ENCODE data around the gene SESTD1.
"Not testable (repeated sequence)": the region's sequence is repeated elsewhere in the genome, so short reads cannot be mapped to it uniquely, and the experiment has no call there.

Gene SESTD1

GRCh38 chr2:179237209-179237946, 27.3 kb downstream of the SESTD1 start:
- DNase-seq (ENCODE audit: low read depth), result no peak

- DNase-seq (ENCODE audit: low read depth), result no peak
Measured at GRCh38 chr2:179235463-179236108, 29.0 kb downstream of the SESTD1 start.

- no peak for DNase-seq (ENCODE audit: low read depth)
Measured at GRCh38 chr2:179234658-179235240, 29.9 kb downstream of the SESTD1 start.

GRCh38 chr2:179233626-179234430, 30.8 kb downstream of the SESTD1 start:
- no peak for DNase-seq (ENCODE audit: low read depth)

- DNase-seq (ENCODE audit: low read depth), result no peak
Measured at GRCh38 chr2:179233083-179233490, 31.5 kb downstream of the SESTD1 start.

GRCh38 chr2:179226961-179227259, 37.7 kb downstream of the SESTD1 start:
- no peak for DNase-seq (ENCODE audit: low read depth)

GRCh38 chr2:179226203-179226960, 38.2 kb downstream of the SESTD1 start:
- no peak for DNase-seq (ENCODE audit: low read depth)

GRCh38 chr2:179224361-179224760, 40.3 kb downstream of the SESTD1 start:
- no peak for DNase-seq (ENCODE audit: low read depth)

- DNase-seq (ENCODE audit: low read depth), result no peak
Measured at GRCh38 chr2:179222076-179222475, 42.6 kb downstream of the SESTD1 start.

- DNase-seq (ENCODE audit: low read depth), result peak; percentile 13
Measured at GRCh38 chr2:179218848-179219594, 45.6 kb downstream of the SESTD1 start.

- DNase-seq (ENCODE audit: low read depth), result not testable (repeated sequence)
Measured at GRCh38 chr2:179214671-179215070, 50.0 kb downstream of the SESTD1 start.

GRCh38 chr2:179211355-179211754, 53.3 kb downstream of the SESTD1 start:
- DNase-seq (ENCODE audit: low read depth), result no peak

GRCh38 chr2:179208277-179208676, 56.4 kb downstream of the SESTD1 start:
- not testable (repeated sequence) for DNase-seq (ENCODE audit: low read depth)

GRCh38 chr2:179207047-179207446, 57.6 kb downstream of the SESTD1 start:
- no peak for DNase-seq (ENCODE audit: low read depth)

GRCh38 chr2:179201869-179202268, 62.8 kb downstream of the SESTD1 start:
- DNase-seq (ENCODE audit: low read depth), result no peak

GRCh38 chr2:179195926-179196590, 68.6 kb downstream of the SESTD1 start:
- DNase-seq (ENCODE audit: low read depth), result not testable (repeated sequence)

- DNase-seq (ENCODE audit: low read depth), result no peak
Measured at GRCh38 chr2:179195141-179195540, 69.5 kb downstream of the SESTD1 start.

GRCh38 chr2:179193759-179194394, 70.8 kb downstream of the SESTD1 start:
- no peak for DNase-seq (ENCODE audit: low read depth)

- no peak for DNase-seq (ENCODE audit: low read depth)
Measured at GRCh38 chr2:179191110-179191509, 73.5 kb downstream of the SESTD1 start.

GRCh38 chr2:179186126-179186525, 78.5 kb downstream of the SESTD1 start:
- DNase-seq (ENCODE audit: low read depth), result no peak
